DMS79 treated with DMSO at 0.1 percent for 48 hours (cell line): ENCODE measurements around the gene AFAP1L2.

Experiments
- DNase-seq: peaks from one replicate; lab custom pipeline; 2025; lab: John Stamatoyannopoulos, UW

The AFAP1L2 gene

DNA sequence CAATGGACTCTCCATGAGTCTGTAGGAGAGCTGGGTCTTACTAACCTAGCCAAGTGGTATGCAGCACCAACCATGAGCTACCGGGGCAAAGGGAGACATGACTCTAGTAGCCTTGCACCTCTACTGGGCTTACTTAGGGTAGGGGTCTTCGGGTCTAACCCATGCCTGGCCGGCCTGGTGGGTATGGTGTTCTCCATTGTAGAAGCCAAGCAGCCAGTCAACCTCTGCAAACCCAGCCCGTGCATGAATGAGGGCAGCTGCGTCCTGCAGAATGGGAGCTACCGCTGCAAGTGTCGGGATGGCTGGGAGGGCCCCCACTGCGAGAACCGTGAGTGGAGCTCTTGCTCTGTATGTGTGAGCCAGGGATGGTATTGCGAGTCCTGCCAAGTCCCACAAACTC lies 114.3 kb downstream of the AFAP1L2 start:
- DNase-seq = no peak

DNA sequence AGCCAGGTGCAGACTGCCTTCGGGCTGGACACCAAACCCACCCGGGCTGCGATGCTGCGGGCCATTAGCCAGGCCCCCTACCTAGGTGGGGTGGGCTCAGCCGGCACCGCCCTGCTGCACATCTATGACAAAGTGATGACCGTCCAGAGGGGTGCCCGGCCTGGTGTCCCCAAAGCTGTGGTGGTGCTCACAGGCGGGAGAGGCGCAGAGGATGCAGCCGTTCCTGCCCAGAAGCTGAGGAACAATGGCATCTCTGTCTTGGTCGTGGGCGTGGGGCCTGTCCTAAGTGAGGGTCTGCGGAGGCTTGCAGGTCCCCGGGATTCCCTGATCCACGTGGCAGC lies 115.2 kb downstream of the AFAP1L2 start:
- no peak for DNase-seq

DNA sequence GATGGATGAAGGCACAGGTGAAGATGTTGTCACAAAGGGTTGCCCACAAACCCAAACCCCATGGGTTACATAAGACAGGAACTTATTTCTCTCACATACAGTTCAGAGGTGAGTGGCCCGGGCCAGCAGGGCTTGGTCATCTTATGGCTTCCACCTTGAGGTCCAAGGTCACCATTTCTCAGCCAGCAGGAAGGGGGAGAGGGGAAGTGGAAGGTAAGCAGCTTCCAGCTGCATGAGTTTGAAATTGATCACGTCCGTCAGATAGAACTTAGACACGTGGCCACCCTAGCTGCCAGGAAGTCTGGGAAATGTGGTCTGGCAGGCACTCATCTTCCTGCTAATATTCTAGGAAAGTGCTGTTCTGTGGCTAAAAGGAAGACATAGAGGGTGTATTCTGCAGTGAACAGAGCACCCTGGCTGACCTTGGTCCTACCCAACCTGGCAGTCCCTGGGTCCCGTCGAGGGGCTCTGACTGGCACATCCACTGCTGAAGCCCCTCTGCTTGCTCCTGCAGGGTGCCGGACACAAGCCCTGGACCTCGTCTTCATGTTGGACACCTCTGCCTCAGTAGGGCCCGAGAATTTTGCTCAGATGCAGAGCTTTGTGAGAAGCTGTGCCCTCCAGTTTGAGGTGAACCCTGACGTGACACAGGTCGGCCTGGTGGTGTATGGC lies 115.7 kb downstream of the AFAP1L2 start:
- DNase-seq = no peak

DNA sequence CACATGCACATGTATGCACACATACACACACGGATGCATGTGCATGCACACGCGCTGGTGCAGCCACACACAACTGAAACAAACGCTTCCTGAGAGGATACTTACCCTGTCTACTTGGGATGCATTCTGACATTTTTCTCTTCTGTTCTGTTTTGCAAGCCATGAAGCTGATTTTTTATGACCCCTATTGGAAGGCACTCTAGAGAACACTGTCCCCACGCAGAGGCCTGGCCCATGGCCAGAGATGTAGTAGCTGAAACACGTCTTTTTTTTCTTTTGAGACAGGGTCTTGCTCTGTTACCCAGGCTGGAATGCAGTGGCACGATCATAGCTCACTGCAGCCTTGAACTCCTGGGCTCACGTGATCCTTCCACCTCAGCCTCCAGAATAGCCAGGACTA lies 117.4 kb downstream of the AFAP1L2 start:
- no peak for DNase-seq

DNA sequence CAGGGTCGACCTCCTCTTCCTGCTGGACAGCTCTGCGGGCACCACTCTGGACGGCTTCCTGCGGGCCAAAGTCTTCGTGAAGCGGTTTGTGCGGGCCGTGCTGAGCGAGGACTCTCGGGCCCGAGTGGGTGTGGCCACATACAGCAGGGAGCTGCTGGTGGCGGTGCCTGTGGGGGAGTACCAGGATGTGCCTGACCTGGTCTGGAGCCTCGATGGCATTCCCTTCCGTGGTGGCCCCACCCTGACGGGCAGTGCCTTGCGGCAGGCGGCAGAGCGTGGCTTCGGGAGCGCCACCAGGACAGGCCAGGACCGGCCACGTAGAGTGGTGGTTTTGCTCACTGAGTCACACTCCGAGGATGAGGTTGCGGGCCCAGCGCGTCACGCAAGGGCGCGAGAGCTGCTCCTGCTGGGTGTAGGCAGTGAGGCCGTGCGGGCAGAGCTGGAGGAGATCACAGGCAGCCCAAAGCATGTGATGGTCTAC lies 118.3 kb downstream of the AFAP1L2 start:
- no peak for DNase-seq

DNA sequence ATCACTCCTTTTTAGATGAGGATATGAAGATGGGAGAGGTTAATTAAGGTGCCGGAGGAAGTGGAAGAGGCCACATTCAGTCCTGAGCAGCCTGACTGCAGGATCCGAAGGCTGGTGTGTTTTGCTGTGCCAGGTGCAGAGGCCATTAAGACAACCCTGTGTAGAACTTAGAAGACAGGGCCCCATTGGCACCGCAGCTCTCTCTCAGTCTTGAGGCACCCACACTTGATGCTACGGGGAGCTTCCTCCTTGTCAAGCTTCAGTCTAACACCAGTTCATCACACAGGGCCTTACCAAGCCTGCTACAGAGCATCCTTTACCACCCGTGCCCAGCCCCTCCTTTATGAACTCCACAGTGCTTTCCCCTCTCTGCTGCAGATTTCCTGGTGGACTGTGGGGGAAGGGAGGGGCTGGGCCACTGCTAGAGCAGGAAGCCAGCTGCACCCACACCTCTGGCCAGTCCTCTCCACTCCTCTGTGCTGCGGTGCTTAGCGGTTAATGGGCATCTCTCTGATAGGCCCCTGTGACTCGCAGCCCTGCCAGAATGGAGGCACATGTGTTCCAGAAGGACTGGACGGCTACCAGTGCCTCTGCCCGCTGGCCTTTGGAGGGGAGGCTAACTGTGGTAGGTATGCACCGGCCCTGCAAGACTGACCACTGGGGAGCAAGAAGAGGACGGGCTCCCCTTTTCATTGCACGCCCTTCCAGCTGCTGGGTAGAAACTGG lies 119.8 kb downstream of the AFAP1L2 start:
- DNase-seq = no peak

DNA sequence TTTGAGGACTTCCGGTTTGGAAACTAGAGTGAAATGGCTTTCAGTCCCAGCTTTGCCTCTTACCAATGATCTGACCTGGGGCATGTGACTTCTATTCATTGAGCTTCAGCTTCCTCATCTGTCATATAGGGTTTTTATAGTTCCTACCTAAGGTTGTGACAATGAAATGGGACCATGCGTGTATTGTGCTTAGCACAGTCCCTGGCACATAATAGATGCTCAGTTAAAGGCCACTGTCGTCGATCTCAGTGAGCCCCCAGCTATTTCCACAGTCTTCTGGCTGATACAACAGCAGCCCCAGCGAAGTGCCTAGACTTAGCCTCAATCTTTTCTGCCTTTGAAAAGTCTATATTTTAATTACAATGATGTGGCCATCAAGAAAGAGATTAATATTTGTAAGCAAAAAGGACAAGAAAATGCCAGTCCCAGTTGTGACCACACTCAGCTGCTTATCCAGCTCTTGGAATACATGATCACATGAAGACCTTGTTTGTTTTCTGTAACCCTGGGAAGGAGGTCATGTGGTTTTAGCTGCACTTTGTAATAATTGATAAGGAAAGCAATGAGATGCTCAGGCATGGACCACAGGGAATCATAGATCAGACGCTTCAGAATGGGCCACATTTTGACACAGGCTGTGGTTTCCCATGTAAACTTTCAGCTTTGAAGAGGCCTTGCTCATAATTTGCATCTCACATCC lies 120.6 kb downstream of the AFAP1L2 start:
- no peak for DNase-seq

DNA sequence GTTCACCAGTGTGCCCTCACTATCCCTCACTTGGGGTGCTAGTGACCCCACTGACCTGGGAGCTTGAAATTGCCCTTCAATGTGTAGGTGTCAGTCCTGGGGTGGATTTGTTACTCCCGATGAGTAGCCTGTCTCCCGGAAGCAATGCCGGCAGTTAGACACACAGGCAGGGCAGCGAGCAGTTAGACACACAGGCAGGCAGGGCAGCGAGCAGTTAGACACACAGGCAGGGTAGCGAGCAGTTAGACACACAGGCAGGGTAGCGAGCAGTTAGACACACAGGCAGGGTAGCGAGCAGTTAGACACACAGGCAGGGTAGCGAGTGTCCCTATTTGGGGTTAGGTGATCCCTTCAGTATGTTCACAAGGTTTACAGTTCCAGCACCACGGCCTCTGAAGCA lies 121.2 kb downstream of the AFAP1L2 start:
- DNase-seq = no peak

DNA sequence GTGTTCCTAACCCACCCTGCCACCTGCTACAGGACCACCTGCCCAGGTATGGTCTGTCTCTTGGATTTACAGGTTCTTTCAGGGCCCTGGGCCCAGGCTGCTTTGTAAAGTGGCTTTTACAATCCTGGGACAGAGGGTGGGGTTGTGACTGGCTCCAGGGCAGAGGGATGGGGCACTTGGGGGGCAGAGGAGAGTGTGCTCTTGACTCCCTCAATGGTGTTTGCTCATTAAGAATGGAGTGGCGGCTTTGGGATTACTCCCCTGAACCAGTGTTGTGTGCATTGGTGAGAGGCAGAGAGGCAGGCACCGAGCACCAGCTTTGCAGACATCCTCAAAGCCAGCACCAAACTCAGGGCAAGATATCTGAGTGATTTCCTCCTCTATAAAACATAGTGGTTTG lies 121.8 kb downstream of the AFAP1L2 start:
- no peak for DNase-seq

DNA sequence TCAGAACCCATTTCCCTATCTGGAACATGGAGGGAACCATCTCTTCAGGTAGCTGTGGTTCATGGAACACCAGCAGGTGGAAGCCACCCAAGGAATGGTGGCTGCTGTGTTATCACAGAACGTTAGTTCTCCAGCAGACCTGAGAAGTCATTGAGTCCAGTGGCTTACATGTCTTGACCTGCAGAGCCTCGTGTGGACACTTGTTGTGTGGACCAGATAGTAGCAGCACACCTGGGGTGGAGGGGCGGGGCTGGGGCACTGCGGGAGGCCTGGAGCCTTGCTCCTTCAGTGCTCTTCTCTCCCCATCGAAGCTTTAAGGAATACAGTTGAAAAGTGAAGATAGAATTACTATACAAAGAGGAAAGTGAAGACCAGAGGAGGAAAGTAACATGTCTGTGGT lies 122.8 kb downstream of the AFAP1L2 start:
- no peak for DNase-seq

DNA sequence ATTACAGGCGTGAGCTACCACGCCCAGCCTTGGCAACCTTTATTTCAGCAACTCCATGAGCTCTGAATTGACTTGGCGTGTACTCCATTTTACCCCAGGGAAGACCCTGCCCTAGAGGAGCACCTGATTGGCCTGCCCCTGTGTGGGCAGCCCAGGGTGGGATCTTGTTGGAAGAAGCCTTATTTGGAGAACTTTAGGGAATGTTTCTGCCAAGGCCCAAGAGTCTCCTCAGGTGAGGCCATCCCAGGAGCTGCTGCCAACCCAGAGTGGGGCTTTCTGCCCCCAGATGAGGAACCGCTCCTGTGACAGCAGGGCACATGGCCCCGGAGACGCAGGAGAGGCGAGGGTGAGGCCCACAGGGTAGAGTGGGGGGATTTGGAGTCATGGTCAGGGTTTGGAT lies 123.3 kb downstream of the AFAP1L2 start:
- no peak for DNase-seq

DNA sequence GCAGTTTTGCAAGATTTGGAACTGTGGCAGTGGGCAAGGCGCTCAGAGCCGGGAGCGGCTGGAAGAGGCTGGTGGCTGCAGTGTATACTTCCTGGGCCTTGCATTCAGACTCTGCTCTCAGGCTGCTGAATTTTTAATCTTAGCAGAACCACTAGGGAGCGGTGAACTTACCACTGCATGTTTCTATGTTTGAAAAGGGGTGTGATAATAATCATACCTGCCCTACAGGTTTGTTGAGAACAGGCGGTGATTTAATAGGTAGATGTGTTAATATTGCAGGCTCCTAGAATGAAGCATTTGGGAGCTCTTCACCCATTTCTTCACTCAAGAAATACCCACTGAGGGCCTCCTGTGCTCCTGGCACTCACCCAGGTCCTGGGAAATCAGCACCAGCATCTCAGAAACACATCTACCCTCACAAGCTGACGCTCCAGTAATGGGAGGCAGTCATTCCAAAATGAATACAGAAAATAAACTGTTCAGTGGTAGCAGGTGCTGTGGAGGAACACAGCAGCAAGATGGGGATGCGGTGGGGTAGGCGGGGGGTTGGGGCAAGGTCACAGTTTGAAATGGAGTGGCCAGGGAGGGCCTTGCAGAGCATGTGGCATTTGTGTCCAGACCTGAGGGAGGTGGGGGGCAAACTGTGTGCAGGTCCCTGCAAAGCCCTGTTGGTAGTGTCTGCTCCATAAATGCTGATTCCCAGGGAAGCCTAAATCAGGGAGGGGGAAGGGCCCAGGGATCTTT lies 124.2 kb downstream of the AFAP1L2 start:
- DNase-seq = no peak

DNA sequence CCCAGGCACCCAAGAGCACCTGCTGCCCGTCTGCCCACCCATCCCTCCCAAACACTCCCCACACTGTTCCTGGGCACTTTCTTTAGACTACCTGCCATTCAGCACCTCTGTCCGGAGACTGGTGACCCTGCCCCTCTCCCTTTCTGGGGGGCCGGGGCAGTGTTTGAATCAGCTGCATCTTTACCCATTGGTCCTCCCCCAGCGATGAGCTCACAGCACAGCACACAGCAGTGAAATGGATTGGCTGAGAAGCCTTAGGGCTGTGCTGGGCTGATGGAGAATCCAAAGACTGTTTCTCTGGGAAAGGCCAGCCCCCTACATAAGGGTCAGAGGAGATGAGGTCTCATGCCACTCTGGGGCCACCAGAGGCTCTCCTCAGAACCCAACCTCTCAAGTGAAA lies 125.0 kb downstream of the AFAP1L2 start:
- no peak for DNase-seq

DNA sequence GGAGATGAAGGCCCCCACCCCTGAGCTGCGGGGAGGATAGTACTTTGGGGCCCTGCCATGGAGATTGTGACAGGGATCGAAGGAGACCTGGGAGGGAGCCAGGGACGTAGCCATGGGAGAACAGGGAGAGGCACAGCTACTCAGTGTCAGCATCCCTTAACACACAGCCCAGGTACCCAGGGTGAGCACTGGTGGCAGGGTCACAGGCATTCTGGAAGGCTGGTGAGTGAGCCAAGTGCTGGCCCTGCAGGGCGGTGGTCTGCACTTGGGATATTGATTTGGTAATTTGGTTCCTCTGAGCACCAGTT lies 125.5 kb downstream of the AFAP1L2 start:
- DNase-seq = no peak

DNA sequence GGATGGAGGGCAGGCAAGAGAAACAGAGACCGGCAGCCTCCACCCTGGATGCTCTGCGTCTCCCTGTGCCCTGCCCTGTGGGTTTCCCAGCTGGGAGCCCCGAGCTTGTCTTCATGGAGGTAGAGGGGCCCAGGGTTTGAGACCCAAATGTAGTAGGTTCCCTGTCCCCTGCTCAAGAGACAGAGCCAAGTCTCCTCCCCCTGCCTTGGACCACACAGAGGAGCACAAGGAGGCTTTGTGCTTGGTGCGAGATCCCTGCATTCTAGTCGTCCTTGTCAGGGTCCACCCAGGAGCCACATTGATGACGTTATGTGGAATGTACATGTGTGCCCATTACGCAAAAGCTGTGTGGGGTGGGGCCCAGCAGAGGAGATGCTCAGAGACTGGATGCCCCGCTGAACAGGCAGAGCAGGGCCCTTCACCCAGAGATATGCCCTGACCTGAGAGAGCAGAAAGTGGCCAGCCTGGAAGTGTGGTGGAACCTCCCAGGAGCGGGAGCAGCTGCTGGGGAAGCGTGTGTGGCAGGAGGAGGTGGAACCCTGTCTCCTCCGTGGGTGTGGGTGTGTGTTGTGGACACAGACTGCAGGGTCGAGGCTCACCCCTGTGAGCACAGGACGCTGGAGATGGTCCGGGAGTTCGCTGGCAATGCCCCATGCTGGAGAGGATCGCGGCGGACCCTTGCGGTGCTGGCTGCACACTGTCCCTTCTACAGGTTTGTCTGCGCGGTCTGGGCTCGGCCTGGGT lies 126.0 kb downstream of the AFAP1L2 start:
- no peak for DNase-seq

DNA sequence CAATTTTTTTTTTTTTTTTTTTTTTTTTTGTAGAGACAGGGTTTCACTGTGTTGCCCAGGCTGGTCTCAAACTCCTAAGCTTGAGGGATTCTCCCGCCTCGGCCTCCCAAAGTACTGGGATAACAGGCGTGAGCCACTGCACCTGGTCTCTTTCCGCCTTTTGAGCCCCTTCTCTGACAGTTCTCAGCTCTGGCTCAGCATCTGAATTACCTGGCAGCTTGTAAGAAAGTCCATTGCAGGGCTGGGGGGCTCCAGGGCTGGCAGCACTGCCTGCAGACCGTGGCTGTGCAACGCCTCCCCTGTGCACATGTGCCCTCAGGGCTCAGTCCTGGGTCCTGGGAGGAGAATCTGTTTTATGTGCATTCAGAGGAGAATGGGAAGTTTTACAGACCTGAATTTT lies 127.6 kb downstream of the AFAP1L2 start:
- no peak for DNase-seq

DNA sequence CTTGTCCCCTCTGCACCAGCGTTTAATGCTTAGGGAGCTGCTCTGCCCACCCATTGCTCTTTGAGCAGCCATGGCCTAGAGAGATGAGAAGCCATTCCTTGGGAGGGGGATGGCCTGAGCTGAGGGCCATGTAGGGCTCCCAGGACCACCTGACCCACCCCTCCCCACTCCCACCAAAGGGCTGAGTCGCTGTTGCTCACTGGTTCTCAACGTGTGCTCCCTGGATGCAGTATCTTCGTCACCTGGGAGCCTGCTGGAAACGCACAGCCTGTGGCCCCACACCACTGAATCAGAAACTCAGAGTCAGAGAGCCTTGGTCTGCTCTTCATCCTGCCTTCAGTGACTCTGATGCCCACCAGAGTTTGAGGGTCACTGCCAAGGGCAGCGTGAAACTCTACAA lies 128.2 kb downstream of the AFAP1L2 start:
- no peak for DNase-seq

DNA sequence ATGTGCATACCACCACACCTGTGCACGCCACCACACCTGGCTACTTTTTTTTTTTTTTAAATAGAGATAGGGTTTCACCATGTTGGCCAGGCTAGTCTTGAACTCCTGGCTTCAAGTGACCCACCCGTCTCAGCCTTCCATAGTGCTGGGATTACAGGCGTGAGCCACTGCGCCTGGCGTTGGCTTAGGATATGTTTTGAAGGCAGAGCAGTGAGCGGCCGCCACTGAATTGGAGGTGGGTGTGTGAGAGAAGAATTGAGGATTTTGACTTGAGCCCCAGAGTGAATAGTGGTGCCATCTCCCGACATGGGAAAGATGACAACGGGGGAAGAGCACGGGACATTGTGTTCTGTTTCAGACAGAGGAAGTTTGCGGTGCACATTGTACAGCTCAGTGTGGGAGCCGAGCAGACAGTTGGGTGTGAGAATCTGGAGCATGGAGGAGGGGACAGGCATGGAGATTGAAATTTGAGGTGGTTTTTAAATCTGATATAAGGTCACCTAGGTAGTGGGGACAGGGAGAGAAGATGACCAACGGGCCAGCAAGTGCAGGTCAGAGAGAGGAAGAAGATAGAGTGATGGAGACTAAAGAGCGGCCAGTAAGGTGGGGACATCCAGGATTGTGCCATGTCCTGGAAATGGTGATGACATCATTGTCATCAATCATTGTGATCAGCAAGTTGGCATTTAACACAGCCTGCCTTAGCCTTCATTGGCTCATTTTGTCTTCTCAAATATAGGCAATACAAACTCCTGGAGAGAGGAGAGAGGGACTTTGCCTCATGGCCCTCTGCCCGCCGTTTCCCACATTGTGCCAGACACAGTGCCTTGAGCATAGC lies 129.5 kb downstream of the AFAP1L2 start:
- DNase-seq = no peak

DNA sequence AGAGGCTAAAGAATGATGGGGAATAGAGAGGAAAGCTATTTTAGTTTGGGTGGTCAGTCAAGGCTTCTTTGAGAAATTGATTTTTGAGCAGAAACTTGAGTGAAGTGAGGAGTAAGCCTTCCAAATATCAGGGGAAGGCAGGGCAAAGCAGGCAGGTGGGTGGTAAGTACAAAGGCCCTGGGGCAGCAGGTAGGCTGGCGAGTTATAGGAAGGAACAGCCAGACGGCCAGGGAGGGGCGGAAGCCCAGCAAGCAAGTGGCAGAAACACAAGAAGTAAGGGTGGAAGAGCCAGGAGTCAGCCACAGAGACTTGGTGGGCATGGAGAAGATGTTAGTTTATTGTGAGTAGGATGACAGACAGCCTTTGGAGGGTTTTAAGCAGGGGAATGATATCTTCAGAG lies 130.4 kb downstream of the AFAP1L2 start:
- no peak for DNase-seq

DNA sequence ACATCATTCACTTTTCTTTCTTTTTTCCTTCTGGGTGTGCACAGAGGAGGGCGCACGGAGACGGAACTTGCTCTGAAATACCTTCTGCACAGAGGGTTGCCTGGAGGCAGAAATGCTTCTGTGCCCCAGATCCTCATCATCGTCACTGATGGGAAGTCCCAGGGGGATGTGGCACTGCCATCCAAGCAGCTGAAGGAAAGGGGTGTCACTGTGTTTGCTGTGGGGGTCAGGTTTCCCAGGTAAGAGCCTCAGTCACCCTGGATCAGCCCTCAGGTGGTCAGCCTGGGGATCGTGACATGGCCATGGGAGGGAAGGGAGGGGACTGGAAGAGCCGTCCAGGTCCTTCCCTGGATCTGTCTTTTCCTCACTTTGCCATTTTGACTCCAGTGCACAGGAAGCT lies 131.6 kb downstream of the AFAP1L2 start:
- DNase-seq = no peak

DNA sequence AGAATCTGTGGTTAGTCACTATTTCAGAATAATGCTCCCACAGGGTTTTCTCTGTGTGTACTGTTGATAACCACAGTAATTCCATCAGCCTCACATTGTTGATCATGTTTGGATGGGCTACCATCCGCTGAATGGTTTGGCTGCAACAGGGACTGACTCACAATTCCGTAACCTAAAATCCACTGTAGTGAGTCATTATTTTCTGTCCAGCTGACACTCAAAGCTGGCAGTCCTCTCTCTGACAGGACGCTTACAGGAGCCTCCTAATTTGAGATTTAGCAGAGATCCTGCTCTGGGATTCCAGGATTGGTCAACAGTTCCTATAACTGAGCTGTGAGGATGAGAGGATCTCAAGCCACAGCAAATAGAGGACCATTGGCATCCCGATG lies 132.5 kb downstream of the AFAP1L2 start:
- no peak for DNase-seq
